Kidney epithelial cell (primary cell): ENCODE data around the gene CDT1. TPM values are rescaled to one million over a fixed set of nuclear protein-coding genes. Genes with fewer than 3 reads are reported as not detected.

Source experiments
- DNase-seq: peaks from one replicate; pipeline ENCODE4 v3.0.0-alpha.2; 2010; ENCODE audit warnings: low read depth
- H3K27me3 ChIP-seq: 2 replicates; pipeline ENCODE4 v1.6.0; 2011; ENCODE audit warnings: low read length; ENCODE audit not compliant: control insufficient read depth, insufficient read depth
- H3K36me3 ChIP-seq: 2 replicates; pipeline ENCODE4 v1.5.1; 2011; ENCODE audit warnings: low read length; ENCODE audit not compliant: control insufficient read depth, insufficient read depth
- H3K4me3 ChIP-seq: 2 replicates; pipeline ENCODE4 v1.5.1; 2011; ENCODE audit warnings: low read depth, mild to moderate bottlenecking, control low read depth, low read length
- total RNA-seq: library from RNA; depleted of rRNA; stranded (reverse); fragments of >200 nt; gene quantifications from 2 replicates; pipeline ENCODE4 v1.2.3, GENCODE V29; 2015
- TF ChIP-seq, protein P1 (sequence below): IDR thresholded peaks from 2 replicates; pipeline ENCODE4 v1.5.1; 2011; ENCODE audit warnings: mild to moderate bottlenecking, moderate library complexity, low read length, control low read depth, inconsistent platforms; ENCODE audit not compliant: insufficient read depth, poor library complexity, severe bottlenecking

The CDT1 gene
- total RNA-seq, 1 donor from 2014 or later: 14.5 TPM

DNA sequence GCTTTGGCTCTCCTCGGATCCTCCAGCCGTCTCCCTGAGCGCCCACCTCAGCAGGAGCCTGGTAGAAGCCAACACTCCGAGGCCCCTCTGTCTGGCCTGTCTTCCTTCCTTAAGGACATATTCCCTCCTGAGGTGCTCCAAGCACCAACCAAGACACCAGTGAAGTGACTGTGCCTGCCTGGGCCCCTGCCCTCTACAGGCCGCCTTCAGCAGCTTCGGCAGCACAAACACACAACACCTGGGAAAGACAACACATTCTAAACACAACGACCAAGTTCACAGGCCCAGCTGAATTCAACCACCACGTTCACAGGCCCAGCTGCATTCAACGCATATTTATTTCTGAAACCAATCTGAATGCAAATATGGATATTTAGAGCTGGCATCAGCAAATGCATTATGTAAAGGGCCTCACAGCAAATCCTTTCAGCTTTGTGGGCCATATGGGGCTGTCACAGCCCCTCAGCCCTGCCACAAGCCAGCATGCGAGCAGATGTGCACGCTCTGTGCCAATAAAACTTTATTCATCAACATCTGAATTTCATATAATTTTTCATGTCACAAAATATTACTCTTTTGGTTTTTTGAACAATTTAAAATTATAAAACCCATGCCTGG is 40.9 kb downstream of the CDT1 start:
- no peak overlapping the region for H3K4me3 ChIP-seq
- no peak for DNase-seq
- H3K27me3 ChIP-seq: no peaks in the 10 kb centered on the region
- TF ChIP-seq, protein P1, sequence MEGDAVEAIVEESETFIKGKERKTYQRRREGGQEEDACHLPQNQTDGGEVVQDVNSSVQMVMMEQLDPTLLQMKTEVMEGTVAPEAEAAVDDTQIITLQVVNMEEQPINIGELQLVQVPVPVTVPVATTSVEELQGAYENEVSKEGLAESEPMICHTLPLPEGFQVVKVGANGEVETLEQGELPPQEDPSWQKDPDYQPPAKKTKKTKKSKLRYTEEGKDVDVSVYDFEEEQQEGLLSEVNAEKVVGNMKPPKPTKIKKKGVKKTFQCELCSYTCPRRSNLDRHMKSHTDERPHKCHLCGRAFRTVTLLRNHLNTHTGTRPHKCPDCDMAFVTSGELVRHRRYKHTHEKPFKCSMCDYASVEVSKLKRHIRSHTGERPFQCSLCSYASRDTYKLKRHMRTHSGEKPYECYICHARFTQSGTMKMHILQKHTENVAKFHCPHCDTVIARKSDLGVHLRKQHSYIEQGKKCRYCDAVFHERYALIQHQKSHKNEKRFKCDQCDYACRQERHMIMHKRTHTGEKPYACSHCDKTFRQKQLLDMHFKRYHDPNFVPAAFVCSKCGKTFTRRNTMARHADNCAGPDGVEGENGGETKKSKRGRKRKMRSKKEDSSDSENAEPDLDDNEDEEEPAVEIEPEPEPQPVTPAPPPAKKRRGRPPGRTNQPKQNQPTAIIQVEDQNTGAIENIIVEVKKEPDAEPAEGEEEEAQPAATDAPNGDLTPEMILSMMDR: no peak
- H3K36me3 ChIP-seq: no peaks in the 10 kb centered on the region

DNA sequence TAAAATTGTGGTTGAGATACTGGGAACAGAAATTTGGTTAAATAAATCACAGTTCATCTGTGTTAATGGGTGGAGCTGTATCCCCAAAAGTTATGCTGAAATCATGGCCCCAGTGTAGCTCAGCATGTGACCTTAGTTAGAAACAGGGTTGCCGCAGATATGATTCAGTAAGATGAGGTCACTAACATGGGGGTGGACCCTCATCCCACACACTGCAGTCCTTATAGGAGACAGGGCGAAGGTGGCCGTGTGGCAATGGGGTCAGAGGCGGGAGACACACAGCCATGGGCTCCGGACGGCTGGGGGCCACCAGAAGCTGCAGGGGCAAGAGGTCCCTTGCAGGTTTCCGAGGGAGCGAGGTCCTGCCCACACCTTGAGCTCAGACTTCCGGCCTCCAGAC is 42.5 kb downstream of the CDT1 start:
- DNase-seq: no peak
- Histone ChIP-seq H3K4me3 (no peak overlapping the region), H3K36me3 (no peaks in the 10 kb centered on the region), H3K27me3 (no peaks in the 10 kb centered on the region)
- TF ChIP-seq, protein P1: no peak

DNA sequence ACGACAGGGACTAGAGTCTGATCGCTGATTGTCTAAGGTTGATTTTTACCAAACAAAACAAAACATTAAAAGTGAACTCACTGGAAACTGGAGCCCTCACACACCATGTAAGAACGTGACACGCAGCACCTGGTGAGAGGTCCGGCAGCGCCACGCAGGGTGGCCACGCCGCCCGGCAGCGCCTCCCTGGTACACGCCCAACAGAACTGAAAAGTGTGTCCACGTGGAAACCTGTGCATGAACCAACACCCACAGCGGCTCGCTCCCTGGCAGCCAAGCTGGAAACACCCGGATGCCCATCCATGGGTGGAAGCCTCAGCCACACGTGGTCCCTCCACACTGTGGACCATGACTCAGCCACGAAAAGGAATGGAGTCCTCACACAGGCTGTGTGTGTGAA is 44.1 kb downstream of the CDT1 start:
- DNase-seq: no peak
- Histone ChIP-seq H3K4me3 (no peak overlapping the region), H3K36me3 (no peaks in the 10 kb centered on the region), H3K27me3 (no peaks in the 10 kb centered on the region)
- TF ChIP-seq, protein P1: no peak

DNA sequence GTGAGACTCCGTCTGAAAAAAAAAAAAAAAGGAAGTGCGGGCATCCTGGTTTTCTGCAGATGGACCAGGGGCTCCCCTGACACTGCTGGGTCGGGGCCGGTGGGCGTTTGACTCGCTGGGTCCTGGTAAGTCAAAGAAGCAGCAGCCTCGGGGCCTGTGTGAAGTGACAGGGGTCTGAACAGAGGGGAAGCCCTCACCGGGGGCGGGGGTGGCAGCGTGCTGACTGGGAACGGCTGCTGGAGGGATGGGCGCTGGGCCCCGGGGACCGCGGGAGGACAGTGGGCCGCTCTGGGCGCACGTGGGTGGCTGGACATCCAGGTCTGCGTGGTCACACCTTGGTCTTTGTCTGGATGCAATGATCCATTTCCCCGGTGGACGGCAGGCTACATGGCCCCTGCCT is 45.0 kb downstream of the CDT1 start:
- TF ChIP-seq, protein P1: no peak
- no peaks in the 10 kb centered on the region for H3K27me3 ChIP-seq
- no peak overlapping the region for H3K4me3 ChIP-seq
- no peaks in the 10 kb centered on the region for H3K36me3 ChIP-seq
- DNase-seq: no peak

DNA sequence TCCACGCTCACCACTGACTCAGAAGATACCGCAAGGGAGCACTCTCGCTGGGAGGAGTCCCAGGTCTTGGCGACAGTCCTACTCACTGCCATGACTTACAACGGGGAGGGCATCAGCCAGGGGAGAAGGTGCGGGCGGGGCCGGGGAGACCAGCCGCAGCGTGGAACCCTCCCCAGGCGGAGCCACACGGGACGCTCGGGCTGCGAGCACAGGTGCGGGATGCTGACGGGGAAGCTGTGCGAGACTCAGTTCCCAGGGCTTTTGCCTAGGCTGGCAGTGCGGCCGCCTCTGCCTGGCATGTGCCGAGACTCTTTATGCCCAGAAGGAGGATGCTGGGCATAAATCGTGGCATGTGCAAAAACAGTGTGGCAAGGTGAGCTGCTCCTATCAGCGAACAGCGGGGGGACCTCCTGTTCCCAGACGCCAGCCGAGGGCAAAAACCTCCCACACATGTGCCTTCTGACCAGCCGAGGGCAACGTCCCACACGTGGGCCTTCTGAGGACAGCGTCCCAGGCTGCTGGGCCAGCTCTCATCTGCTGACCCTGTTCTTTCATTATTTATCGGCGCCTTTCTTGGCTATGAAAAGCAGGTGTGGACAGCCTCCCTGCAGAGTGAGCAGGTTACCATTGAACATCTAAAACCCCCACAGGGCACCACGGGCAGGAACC is 47.1 kb downstream of the CDT1 start:
- Histone ChIP-seq H3K27me3 (no peaks in the 10 kb centered on the region), H3K4me3 (no peak overlapping the region), H3K36me3 (no peaks in the 10 kb centered on the region)
- TF ChIP-seq, protein P1: no peak
- no peak for DNase-seq

DNA sequence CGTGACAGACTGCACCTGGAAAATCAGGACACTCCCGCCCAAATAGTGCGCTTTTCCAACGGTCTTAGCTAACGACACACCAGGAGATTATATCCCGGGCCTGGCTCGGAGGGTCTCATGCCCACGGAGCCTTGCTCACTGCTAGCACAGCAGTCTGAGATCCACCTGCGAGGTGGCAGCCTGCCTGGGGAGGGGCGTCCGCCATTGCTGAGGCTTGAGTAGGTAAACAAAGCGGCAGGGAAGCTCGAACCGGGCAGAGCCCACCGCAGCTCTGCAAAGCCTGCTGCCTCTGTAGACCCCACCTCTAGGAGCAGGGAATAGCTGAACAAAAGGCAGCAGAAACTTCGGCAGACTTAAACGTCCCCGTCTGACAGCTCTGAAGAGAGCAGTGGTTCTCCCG is 48.0 kb downstream of the CDT1 start:
- TF ChIP-seq, protein P1: no peak
- no peak for DNase-seq
- Histone ChIP-seq H3K36me3 (no peaks in the 10 kb centered on the region), H3K27me3 (no peaks in the 10 kb centered on the region), H3K4me3 (no peak overlapping the region)
